Glomerular visceral epithelial cell (primary cell): ENCODE measurements around the gene IGFBP2.

Source experiments
- DNase-seq: peaks from one replicate; pipeline ENCODE4 v3.0.0-alpha.2; 2016; ENCODE audit errors: extremely low spot score

IGFBP2 gene

DNA sequence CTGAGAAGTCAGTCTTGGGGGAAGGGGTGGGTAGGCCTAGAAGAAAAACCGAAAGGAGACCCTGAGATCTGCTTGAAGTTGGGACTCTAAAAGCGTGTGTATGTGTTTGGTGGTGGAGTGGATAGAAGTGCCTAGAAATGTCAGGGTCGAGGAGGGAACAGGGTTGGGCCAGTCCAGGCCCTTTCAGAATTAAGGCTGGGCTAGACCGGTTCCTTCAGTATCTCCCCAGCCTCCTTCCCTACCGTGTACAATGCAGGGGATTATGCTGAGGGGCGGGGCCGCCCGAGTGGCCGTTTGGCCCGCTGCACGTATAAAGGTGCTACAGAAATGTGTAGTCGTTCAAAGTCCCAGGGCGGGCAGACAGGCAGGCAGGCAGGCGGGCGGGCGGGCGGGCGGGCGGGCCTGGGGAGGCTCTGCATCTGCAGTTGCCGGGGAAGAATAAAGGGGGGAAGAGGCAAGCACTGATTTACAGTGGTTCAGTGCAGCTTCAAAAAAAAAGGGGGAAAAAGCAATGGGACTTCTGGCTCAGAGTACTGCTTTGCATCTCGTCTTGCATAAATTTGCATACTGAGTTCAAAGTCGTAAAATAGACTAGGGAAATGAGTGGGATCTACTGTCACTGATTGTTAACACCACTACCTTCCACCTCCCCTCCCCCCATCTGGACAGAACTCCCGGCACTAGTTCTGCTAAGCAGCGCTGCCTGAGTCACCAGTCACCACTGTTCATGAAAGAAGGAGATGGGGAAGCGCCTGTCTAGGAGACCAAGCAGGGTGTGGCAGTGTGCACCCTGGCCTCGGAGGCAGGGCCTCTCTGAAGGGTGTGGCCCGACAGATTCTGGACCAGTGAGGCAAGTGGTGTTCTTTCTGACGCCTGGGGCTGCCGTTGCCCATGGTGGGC lies 3.6 kb downstream of the IGFBP2 start:
- peak; percentile 42 for DNase-seq

DNA sequence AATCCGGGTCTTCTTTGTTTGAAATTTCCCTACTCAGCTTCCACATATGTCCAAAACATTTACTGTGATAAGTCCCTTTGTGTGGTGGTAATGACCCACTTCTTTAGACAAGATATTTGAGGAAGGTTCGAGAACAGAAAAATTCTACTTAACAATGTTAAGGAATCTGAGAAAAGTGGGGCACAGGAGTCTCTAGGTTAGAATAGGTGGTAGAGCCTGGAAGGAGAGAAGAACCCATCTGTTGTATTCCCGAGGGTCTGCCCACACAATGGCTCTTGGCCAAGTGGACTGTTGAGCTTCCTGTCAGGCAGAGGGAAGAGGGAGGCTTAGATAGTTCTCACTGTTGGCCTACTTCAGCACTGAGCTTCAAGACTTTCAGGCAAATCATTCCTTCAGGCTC lies 4.3 kb downstream of the IGFBP2 start:
- no peak for DNase-seq

DNA sequence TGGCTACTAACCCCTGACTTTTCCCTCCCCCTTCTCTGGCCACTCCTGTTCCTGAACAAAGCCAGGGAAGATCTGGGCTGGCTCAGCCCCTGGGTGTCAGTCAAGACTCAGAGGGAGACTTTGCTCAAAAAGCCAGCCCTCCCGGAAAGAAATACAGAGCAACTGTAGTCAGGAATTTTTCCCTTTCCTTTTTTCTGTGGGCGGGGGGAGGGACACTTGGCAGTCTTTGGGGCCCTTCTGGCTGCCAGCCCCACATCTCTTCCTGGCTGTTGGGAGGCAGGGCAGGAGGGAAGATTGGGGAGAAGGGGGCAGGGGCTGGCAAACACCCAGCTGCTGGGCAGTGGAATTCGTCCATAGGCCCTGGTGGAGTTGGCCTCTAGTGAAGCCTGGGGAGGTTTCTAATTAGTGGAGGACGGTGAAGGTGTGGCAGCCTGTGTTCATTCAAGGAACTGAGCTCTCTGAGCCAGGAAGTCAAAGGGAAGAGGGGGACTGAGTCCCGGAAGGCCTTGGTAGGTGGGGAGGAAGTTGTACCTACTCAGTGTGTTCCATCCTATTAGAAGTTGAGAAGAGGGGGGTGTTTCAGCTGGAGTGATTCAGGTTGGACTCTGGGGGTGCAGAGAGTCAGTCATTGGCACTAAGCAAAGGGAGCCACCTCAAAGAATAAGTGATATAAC lies 10.9 kb downstream of the IGFBP2 start:
- DNase-seq: no peak

DNA sequence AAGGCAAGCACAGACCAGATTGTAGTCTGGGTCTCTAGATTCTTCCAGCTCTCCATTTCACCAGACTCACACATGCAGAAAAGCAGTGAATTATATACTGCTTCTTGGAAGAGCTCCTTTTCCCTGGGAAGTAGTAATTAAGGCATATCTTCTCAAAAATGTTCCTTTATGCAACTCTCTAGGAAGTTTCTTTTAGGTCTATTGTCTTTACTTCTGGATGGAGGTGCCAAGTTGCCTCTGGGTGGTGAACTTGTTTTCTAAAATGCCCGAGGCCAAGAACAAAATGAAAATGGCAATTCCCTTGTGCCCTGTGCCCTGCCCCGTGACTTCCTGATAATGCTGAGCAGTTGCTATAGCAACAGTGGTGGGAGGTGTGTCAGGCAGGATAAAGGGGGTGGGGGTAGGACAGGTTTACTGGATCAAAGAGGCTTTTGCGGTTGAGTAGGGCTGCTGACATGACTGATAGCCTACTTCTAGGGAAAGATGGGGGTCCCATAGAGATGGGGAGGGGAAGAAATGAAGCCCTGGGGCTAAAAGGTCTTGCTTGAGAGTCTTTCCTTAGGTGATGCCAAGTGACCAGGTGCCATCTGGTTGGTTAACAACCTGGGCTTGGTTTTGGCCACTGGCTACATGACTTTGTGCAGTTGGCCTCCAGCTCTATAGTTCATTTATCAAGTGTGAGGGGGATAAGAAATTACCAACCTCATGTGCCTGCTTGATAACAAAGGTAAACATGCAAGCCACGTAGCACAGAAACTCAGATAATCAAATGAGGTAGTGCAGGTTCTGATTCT lies 11.8 kb downstream of the IGFBP2 start:
- DNase-seq: no peak

DNA sequence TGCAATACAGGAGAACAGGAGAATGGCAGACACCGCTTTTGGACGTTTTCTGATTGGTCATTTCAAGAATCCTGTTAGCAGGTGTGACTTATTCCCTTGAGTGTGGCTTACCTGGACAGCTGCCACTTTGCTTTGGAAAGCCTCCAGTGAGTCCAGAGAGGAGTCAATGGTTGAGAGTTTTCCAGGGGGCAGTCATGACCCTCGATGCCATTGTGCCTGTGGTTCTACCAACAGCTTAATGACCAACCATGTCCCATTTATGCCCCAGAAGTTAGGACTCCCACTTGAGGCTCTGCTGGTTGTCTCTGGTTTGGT lies 12.4 kb downstream of the IGFBP2 start:
- DNase-seq: no peak

DNA sequence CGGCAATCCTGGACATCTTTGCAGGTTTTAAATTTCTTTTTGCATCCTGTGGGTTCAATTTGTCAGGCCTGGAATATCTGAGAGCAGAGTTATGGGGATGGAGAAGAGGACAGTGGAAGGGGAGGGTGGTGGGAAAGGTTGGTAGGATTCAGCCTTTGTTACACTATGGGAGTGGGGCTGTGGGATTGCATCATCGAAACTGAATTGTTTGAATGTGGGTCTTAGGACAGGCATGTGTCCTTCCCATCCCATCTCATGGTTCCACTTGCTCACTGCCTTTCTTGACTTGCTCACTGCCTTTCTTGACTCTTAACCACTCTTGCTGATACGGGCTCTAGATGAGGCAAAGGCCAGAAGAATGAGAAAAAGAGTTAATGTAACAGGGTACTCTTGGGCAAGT lies 12.9 kb downstream of the IGFBP2 start:
- no peak for DNase-seq

DNA sequence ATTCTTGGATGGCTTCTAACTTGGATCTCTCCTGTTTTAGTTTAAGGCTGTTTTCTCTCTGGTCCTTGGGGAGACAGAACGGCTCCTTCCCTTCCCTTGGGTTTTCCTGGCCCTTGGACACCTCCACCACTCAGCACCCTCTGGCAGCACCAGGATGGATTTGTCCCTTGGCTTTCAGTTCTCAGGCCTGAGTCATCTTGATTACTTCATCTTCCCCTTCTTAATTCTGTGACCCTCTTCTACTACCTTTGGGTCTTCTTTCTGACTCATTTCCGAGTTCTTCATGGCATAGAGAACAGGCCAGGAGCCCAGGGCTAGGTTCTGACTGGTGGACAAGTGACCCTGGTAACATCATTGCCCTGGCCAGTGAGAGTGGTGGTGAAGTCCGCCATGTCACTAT lies 14.9 kb downstream of the IGFBP2 start:
- DNase-seq: no peak

DNA sequence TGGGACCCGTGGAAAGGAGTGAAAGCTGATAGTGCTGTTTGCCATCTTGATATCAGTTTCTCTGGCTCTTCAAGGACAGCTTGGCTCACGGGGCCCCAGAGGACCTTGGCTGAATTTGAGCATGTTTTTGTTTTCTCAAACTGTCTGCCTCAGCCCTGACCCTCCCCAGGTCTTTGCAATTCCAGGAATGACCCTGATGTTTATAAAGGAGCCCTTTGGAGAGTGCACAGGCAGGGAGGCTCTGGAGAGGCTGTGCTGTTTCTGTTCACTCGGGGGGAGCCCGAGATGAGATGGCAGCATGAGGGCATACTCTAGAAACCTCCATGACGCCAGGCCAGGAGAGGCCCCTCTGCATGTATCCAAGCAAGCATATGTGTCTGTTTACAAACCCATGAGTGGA lies 16.4 kb downstream of the IGFBP2 start:
- no peak for DNase-seq

DNA sequence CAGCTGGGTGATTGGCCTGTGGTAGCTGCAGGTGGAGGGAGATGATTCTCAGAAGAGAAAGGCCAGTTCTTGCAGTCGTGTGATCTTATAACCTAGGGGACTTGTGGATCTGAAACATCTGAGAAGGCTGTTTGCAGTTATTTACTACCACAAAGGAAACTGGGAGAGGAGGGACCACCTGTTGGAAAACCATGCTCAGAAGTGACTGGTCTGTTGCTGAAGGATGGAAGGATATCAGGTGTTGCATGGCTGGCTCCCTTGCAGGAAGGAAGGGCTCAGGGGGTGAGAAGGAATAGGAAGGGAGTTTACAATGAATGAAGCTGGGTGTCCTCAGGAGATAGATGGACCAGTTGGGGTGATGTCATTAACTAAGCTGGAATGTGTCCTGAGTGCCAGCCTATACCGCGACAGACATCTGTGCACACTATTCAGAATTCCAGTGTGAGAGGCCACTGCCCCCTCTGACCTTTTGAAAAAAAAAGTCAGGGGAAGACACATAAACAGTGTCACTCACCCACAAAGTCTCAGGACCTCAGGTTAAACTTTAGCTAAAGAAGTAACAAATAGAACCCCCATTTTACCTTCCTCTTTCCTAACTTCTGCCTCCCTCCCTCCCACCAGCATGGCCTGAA lies 17.5 kb downstream of the IGFBP2 start:
- no peak for DNase-seq

DNA sequence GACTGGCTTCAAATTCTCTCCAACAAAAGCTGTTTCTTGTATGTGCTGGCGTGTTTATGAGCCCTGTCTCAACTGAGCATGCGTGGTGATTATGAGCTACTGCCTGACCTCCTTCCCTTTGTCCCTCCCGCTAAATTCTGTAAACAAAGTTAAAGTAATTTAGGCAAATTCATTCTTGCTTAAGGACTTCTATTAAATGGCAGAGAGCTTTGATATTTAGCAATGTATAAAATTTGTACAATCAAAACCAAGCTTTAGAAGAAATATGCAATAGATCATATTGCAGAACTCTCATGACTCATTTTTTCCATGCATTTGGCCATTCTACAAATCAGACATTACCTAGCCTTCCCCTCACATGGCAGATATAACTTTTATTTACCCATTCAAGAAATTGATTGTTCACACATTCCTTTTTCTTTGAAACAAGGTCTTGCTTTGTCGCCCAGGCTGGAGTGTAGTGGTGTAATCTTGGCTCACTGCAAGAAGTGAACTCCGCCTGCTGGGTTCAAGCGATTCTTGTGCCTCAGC lies 18.2 kb downstream of the IGFBP2 start:
- no peak for DNase-seq

DNA sequence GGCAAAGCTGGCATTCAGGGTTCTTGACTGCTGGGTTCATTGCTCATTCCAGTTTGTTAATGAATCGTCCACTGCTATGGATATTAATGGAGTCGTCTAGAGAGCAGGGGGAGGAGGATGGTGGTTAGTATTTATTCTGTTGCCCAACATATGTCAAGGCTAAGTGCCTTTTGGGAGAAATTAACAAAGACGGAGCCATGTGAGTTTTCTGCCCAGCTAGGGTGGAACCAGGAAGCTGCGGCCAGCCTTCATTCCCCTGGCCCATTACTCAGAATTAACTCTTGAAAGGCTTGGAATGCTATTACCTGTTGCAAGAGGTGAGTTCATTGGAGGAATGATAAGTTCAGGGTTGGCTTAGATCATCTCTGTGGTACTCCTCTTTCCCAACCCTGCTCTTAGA lies 19.3 kb downstream of the IGFBP2 start:
- DNase-seq: no peak

DNA sequence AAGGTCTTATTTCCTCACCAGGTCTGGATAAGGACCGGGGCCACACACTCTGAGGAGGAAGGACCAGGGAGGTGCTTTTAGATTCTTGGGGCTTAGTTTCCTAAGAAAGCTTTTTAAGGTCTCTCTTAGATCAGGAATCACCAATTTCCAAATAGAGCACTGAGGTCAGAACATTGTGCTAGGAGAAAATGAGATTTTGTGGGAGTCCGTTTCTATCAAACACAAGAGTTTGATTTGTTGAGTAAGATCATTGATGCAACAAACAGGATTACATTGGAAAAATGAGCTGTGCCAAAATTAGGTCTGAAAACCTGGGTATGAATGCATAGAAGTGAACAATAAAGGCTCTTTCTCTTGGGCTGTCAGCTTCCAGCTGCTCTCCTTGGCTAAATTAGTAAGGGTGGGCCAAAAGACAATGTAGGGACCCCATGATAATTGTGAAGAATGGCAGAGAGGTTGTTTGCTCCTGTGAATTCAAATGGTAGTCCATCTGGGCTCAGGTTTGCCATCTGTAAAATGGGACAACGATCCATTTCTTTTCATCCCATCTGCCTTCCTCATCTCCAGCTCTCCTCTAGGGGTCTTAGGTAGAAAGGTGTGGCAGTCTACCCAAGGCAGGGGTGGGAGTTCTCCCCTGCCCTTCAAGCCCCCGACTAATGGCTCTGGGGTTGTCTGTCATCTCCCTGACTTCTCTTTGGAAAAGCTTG lies 20.0 kb downstream of the IGFBP2 start:
- no peak for DNase-seq

DNA sequence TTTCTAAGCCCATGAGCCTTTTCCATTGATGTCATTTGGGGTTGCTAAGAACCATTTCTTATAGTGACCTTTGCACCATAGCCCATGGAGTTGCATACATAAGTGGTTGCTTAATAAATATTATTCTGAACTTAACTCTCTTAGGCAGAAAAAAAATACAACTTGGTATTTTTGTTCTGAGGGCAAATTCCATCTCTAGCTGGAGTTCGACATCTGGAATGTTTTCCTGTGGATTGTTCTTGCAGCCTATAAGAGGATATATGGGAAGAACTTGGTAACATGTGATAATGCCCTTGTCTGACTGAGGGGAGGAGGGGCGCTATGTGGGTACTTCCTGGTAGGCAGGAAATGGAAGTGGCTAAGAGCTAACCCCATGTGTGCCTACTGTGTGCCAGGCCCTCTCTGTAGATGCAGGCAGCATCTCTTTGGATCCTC lies 20.7 kb downstream of the IGFBP2 start:
- no peak for DNase-seq

DNA sequence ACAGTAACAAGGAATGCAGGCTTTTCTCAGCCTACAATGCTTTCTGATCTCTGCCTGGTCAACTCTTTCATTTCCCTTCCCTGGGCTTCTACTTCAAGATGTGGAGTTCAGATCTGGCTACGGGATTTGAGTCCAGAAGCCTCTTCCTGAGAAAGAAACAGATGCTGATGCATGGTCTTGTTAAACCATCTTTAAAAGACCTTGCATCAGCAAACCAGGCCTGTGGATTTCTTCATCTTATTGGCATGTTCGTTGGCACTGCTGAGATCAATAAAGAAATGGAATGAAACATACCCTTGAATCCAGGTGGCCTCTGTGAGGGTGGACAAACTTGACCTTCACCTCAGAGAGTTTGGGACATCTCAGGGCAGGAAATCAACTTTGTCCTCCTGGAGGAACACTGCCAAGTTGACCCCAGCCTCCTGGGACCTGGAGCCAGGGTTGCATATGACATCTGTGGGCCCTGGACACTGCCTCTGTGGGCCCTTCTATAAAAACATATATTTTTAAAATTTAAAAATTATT lies 21.4 kb downstream of the IGFBP2 start:
- DNase-seq: no peak

DNA sequence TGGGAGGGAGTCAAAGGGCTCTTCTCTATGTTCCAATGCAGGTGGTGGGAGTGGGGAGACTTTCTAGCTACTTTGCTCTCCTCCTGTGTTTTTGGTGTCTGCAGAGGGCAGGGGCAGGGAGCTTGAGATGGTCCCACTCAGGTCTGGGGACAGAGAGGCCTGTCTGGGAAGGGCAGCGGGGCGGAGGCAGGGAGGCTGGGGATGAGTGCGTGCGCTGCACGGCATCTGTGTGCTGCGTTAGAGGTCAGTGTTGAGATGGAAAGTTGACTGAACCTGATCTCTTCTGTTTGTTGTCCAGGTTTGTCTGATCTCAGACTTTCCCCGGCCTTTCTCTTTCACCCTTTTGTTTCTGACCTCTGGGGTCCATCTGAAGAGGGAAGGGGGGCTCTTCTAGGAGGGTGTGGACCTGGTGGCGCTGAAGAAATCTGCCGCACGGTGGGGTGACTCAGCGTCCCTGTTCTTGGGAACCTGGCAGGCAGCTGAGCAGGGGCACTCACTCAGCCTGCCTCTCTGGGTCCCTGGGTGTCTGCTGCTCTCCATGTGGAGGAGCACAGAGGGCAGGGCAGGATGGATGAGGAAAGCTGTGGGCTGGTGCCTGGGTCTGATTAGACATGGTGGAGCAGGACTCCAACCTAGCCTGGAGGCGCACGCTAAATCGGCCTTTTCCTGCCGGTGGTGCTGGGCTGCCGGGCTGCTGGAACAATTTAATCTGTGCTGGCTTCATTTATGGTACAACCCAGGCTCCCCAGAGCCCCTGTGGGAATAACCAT lies 24.1 kb downstream of the IGFBP2 start:
- DNase-seq: no peak

DNA sequence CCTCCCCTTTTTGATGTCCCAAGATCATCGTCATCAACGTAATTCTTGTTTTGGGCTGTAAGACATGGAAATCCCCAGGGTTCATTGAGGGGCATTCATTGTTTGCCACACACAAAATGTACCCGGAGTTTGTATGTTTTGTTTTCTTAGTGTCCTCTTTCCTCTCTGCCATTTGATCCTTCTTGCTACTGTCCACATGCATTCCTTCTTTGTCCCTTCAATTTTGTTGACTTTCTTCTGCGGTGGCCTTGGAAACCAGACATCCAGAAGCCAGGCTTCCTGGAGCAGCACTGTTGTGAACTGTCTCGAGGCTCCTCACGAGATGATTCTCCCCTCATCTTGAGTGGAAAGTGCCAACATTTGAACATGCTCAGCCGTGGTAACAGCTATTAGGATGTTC lies 24.8 kb downstream of the IGFBP2 start:
- no peak for DNase-seq

DNA sequence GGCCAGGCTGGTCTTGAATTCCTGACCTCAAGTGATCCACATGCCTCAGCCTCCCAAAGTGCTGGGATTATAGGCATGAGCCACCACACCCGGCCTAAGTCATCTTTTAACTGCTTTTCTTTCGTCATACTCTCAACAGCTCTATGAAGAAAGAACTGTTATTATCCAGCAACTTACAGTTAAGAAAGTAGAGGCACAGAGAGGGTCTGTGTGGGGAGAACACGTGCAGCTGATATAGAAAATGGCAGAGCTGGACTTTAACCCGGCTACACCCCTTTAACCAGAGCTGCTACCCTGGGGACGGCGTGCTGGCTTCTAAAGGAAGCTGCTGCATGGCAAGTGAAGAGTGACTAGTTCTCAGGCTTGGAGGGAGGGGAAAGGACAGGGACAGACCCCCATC lies 25.5 kb downstream of the IGFBP2 start:
- DNase-seq: no peak

DNA sequence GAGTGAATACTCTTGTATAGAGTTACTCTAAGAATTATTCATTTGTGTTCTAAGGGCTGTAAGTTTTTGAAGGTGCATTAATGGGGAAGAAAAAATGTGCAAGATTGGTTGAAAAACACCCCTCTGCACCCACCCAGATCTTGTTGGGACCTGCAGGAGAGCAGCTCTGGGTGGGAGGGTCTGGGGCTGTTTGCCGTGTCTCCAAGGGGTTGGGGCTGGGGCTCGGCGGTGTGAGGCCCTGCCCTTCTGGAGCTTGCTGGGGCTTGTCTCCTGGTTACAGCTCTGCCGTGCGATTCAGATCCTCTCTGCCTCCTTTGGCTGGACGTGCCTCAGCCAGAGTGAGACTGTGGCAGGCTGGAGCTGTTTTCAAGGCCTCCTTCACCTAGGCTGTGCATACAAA lies 26.1 kb downstream of the IGFBP2 start:
- DNase-seq: no peak

DNA sequence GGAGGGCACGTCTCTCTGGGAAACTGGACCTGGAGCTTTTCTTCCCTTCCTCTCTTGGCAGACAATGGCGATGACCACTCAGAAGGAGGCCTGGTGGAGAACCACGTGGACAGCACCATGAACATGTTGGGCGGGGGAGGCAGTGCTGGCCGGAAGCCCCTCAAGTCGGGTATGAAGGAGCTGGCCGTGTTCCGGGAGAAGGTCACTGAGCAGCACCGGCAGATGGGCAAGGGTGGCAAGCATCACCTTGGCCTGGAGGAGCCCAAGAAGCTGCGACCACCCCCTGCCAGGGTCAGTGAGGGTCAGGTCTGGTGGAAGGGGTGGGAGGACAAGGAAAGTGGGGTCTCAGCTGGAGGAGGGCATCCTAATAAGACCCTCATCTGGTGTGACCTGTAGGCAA lies 27.3 kb downstream of the IGFBP2 start:
- DNase-seq: no peak

DNA sequence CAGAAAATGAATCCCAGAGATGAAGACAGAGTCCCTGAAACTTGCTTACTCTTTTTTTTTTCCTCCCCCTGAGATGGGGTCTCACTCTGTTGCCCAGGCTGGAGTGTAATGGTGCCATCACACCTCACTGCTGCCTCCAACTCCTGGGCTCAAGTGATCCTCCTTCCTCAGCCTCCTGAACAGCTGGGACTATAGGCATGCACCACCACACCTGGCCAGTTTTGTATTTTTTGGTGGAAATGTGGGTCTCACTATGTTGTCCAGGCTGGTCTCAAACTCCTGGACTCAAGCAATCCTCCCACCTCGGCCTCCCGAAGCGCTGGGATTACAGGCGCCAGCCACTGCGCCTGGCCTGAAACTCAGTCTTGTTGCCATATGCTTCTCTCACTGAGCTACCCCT lies 27.8 kb downstream of the IGFBP2 start:
- no peak for DNase-seq
